ENCODE results near the gene NUP98.

- TF ChIP-seq CTCF (IDR thresholded peaks at IDR 0.05) (no peak), POLR2AphosphoS5 (IDR thresholded peaks at IDR 0.05) (no peak)
Measured at GRCh38 chr11:3840004-3840869, 42.9 kb upstream of the NUP98 start.
